Body of pancreas (tissue), 4 donors: ENCODE results near the gene MYLK. TPM values are rescaled to one million over a fixed set of nuclear protein-coding genes. Genes with fewer than 3 reads are reported as not detected.

Experiments
- ATAC-seq: fragments of 150-250 bp; one replicate; pipeline ENCODE4 v1.9.1; 2016
- DNase-seq, 4 donors: peaks; one replicate each; pipeline ENCODE4 v3.0.0-alpha.2; 2019
- H3K27ac ChIP-seq, 4 donors: fragments of 200-600 bp; sonication (generic); 1 replicate in 3 of 4; 2 replicates in 1 of 4; pipeline versions ENCODE4 v1.5.1 to v1.6.1; 2016 to 2019; ENCODE audit warnings: mild to moderate bottlenecking in 1 of 4, mixed read lengths in 1 of 4, moderate library complexity in 1 of 4
- H3K27me3 ChIP-seq, 2 donors: fragments of 200-600 bp; sonication (generic); one replicate each; pipeline ENCODE4 v1.6.0; 2016; ENCODE audit warnings: mild to moderate bottlenecking in 1 of 2
- H3K36me3 ChIP-seq, 2 donors: fragments of 200-600 bp; sonication (generic); replicated peaks in 1 of 2; 2 replicates each; pipeline ENCODE4 v1.5.1; 2016; ENCODE audit warnings: low read depth in 2 of 2; ENCODE audit not compliant: insufficient read depth in 1 of 2
- H3K4me1 ChIP-seq: fragments of 200-600 bp; sonication (generic); one replicate; pipeline ENCODE4 v1.6.0; 2016
- H3K4me3 ChIP-seq, 2 donors: fragments of 200-600 bp; sonication (generic); 1 replicate in 1 of 2; 2 replicates in 1 of 2; pipeline ENCODE4 v1.5.1; 2016 to 2019
- H3K9me3 ChIP-seq, 3 donors: fragments of 200-600 bp; sonication (generic); 1 replicate in 2 of 3; 2 replicates in 1 of 3; pipeline ENCODE4 v1.5.1; 2016
- POLR2A ChIP-seq, 3 donors: fragments of 450-650 bp; IDR thresholded peaks; one replicate each; pipeline ENCODE4 v1.6.1; 2016; ENCODE audit warnings: antibody characterized with exemption in 3 of 3, mild to moderate bottlenecking in 2 of 3
- WGBS, 2 donors: methylation state at CpG; one replicate each; pipeline ENCODE4 v1.1.5; 2017; 5-methylcytosine and 5-hydroxymethylcytosine counted together
- intact Hi-C: fragments of 100-400 bp; cut with DNase I; formaldehyde crosslinking; loops from one replicate; pipeline ENCODE4 v1.15.1; 2023
- total RNA-seq, 2 donors: library from RNA; depleted of rRNA; stranded (reverse); fragments of >200 nt; gene quantifications; one replicate each; pipeline ENCODE4 v1.1.0, GENCODE V29; 2016
- TF ChIP-seq, protein P1 (sequence below), 7 experiments: fragments of 450-650 bp in 4 of 7; fragments of 200-600 bp in 3 of 7; sonication (generic) in 3 of 7; IDR thresholded peaks; one replicate each; pipeline ENCODE4 v1.5.1; 2016 to 2019; ENCODE audit warnings: antibody characterized with exemption in 7 of 7

Gene MYLK
- total RNA-seq, 2 donors from 2014 or later, result 7.6 to 36.6 TPM

DNA sequence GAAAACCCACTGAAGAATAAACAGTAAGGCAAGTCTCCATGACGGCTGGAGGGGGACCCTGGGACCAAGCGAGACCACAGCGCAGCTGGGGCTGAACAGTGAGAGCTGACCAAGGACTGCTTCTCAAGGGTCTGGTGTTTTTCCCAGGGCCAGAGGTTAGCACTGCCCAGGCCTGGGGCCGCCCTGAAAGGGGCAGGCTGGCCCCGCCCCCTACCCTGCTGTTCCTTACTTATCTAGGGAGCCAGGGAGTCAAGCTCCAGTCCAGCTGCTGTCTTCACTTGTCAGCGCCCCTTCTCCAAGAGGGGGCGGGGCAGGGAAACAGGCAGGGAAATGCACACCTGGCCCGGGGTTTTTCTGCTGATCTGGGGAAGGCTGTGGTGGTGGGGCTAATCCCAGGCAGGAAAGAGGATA lies 247.7 kb downstream of the MYLK start:
- DNase-seq, result peak; percentile 86 to 95 (median 94)
- H3K4me1 ChIP-seq, result peaks cover 32% of the 10 kb centered on the region
- peak overlapping the region; percentile 55 to 73 (median 64) for H3K27ac ChIP-seq
- H3K9me3 ChIP-seq, result no peaks in the 10 kb centered on the region
- H3K36me3 ChIP-seq, result no peaks in the 10 kb centered on the region
- no peak overlapping the region for H3K4me3 ChIP-seq
- ATAC-seq, result peak; percentile 92
- peak in 1 of 3 donors; percentile 26 for TF ChIP-seq POLR2A (IDR thresholded peaks at IDR 0.05)
- TF ChIP-seq, protein P1, sequence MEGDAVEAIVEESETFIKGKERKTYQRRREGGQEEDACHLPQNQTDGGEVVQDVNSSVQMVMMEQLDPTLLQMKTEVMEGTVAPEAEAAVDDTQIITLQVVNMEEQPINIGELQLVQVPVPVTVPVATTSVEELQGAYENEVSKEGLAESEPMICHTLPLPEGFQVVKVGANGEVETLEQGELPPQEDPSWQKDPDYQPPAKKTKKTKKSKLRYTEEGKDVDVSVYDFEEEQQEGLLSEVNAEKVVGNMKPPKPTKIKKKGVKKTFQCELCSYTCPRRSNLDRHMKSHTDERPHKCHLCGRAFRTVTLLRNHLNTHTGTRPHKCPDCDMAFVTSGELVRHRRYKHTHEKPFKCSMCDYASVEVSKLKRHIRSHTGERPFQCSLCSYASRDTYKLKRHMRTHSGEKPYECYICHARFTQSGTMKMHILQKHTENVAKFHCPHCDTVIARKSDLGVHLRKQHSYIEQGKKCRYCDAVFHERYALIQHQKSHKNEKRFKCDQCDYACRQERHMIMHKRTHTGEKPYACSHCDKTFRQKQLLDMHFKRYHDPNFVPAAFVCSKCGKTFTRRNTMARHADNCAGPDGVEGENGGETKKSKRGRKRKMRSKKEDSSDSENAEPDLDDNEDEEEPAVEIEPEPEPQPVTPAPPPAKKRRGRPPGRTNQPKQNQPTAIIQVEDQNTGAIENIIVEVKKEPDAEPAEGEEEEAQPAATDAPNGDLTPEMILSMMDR (IDR thresholded peaks at IDR 0.05), result no peak
- WGBS, 2 donors, result 32 to 37% methylated on average over 3 to 8 of the region's 8 CpGs
- no peaks in the 10 kb centered on the region for H3K27me3 ChIP-seq
- intact Hi-C loops, result no loop called here

DNA sequence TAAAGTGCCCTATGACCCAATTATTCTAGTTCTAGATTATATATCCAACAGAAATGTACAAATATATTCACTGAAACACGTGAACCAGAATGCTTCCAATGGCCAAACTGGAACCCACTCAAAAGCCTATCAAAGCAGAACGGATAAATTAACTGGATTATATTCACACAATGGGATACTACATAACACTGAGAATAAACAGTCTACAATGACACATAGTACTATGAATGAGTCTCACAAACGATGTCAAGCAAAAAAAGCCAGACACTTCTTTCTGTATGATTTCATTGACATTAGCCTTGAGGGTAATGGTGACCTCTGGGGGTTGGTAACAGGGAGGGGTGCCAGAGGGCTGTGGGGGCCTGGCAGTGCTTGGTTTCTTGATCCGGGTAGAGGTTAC lies 248.4 kb downstream of the MYLK start:
- ATAC-seq (no peak), DNase-seq (no peak)
- 36 to 64% methylated on average over 4 of the region's 4 CpGs for WGBS, 2 donors
- no peaks in the 10 kb centered on the region for H3K9me3 ChIP-seq
- no peaks in the 10 kb centered on the region for H3K27me3 ChIP-seq
- peaks cover 32% of the 10 kb centered on the region for H3K4me1 ChIP-seq
- TF ChIP-seq POLR2A (IDR thresholded peaks at IDR 0.05), result no peak
- TF ChIP-seq, protein P1 (IDR thresholded peaks at IDR 0.05), result no peak
- H3K27ac ChIP-seq, result peak overlapping the region; percentile 55 to 73 (median 64)
- no peak overlapping the region for H3K4me3 ChIP-seq
- intact Hi-C loops, result no loop called here
- H3K36me3 ChIP-seq, result no peaks in the 10 kb centered on the region

DNA sequence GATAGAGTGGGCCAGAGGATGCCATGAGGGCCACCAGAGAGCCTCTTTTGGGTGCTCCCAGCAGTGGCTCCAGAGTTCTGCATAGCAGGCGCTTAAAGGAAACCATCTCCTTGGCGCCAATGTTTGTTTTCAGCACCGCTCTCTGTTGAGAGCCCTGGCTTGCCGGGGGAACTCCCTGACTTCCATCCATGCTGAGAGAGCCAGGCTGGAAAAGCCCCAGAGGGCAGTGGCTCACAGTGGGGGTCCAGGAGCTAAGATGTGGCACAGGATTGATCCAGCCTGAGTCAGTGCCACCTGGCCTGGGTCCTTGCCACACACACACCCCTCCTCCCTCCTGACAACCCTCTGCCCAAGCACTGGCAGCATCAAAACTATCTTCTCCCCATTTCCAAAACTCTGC lies 248.9 kb downstream of the MYLK start:
- WGBS, 2 donors, result 85 to 93% methylated on average over 3 to 4 of the region's 4 CpGs
- intact Hi-C loops, result no loop called here
- ATAC-seq (no peak), DNase-seq (no peak)
- Histone ChIP-seq H3K4me1 (peaks cover 32% of the 10 kb centered on the region), H3K36me3 (no peaks in the 10 kb centered on the region), H3K27ac (peak overlapping the region in 1 of 4 donors; percentile 70), H3K4me3 (no peak overlapping the region), H3K27me3 (no peaks in the 10 kb centered on the region), H3K9me3 (no peaks in the 10 kb centered on the region)
- TF ChIP-seq POLR2A (IDR thresholded peaks at IDR 0.05), result no peak
- TF ChIP-seq, protein P1 (IDR thresholded peaks at IDR 0.05), result no peak

DNA sequence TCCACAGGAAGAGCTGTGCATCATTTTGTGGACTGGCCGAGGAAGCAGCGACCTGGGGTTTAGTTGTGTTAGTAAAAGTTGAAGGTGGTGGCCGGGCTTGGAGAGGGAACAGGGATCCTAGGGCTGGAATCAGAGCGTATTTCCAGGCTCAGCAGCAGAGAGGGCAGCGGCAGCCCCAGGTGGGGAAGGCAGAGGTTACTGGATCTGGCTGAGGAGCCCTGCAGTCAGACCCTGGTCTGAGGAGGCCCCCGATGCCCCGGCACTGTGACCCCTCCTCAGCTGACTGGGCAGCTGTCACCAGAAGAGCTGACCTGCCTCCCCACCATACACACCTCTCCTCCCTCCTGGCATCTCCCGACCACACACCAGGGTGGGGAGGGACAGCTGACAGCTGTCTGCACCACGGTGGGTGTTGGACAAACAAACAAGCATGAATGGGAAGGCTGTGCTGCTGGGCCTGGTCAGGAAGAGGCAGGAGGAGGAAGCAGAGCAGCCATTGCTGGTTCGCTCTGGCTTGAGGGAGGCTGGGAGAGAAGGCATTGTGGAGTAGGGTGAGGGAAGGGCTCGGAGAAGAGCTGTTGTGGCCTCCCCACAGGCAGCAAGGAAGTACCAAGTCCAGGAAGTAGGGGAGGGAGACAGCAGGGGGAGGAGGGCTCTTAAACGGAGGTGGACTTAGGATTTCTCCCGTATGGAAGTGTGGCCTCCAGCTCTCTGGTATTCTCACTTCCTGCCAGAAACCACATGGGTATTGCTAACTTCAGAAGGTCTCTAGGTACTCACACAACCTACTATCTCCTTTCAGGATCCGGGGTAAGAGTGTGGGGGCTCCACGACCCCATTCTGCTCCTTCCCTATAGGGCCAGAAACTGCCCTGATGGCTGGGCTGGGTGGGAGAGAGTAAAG lies 249.7 kb downstream of the MYLK start:
- 82 to 84% methylated on average over 12 to 15 of the region's 15 CpGs for WGBS, 2 donors
- no peaks in the 10 kb centered on the region for H3K9me3 ChIP-seq
- no peaks in the 10 kb centered on the region for H3K36me3 ChIP-seq
- no peak for DNase-seq
- H3K4me3 ChIP-seq, result no peak overlapping the region
- H3K27me3 ChIP-seq, result no peaks in the 10 kb centered on the region
- peaks cover 32% of the 10 kb centered on the region for H3K4me1 ChIP-seq
- TF ChIP-seq, protein P1 (IDR thresholded peaks at IDR 0.05), result no peak
- no peak for TF ChIP-seq POLR2A (IDR thresholded peaks at IDR 0.05)
- intact Hi-C loops, result no loop called here
- ATAC-seq, result no peak
- H3K27ac ChIP-seq, result no peak overlapping the region
